HepG2 (cell line): ENCODE data around the gene MME. TPM values are rescaled to one million over a fixed set of nuclear protein-coding genes. Genes with fewer than 3 reads are reported as not detected.

ENCODE experiments used
- ATAC-seq: fragments of 200-7000 bp; cut with Tn5 transposase; 3 replicates; pipeline ENCODE4 v1.9.1; 2020; ENCODE audit warnings: mild to moderate bottlenecking, moderate library complexity
- BruUV-seq: library from RNA; stranded (reverse); fragments of 400-500 nt; replicated peaks from 2 replicates; lab custom pipeline; 2021; lab: Mats Ljungman, UMichigan
- CTCF ChIA-PET: fragments of 300-600 bp; formaldehyde crosslinking; extraction: SDS; loops from one replicate; lab custom pipeline; 2021; ENCODE audit warnings: low total read pairs, inconsistent platforms, low intra/inter-chr PET ratio; lab: Yijun Ruan, JAX
- POLR2A ChIA-PET: fragments of 350-600 bp; sonication (Branson Sonifier 250); formaldehyde crosslinking; loops from one replicate; lab custom pipeline; 2020; ENCODE audit warnings: antibody characterized with exemption, inconsistent platforms; lab: Yijun Ruan, JAX
- DNase-seq: peaks from one replicate; pipeline ENCODE4 v3.0.0-alpha.2; 2015; ENCODE audit warnings: low spot score
- FAIRE-seq: peaks from 3 replicates; lab custom pipeline; 2011; peaks lifted over from hg19 to GRCh38; lab: Jason Lieb, UNC
- H2AFZ ChIP-seq: one replicate; pipeline ENCODE4 v1.6.1; 2011; ENCODE audit warnings: low read length, inconsistent platforms
- H3K27ac ChIP-seq: fragments of 300-600 bp; 3 replicates; pipeline ENCODE4 v1.8.0; 2011; ENCODE audit warnings: mixed run types, mild to moderate bottlenecking, mixed read lengths, low read length, inconsistent platforms; ENCODE audit not compliant: insufficient read depth; ENCODE audit errors: extremely low read length
- H3K27me3 ChIP-seq, 2 experiments: fragments of 200-600 bp in 1 of 2; 2 replicates in 1 of 2; 3 replicates in 1 of 2; pipeline versions ENCODE4 v1.6.0 to v1.8.0; 2011; ENCODE audit warnings: low read length in 2 of 2, mild to moderate bottlenecking in 2 of 2, moderate library complexity in 2 of 2, inconsistent platforms in 1 of 2; ENCODE audit not compliant: insufficient read depth in 2 of 2, control insufficient read depth in 1 of 2
- H3K36me3 ChIP-seq, 2 experiments: fragments of 200-600 bp in 1 of 2; replicated peaks in 1 of 2; 2 replicates in 1 of 2; 3 replicates in 1 of 2; pipeline versions ENCODE4 v1.5.1 to v1.8.0; 2011; ENCODE audit warnings: low read length in 2 of 2, inconsistent platforms in 1 of 2; ENCODE audit not compliant: insufficient read depth in 2 of 2, control insufficient read depth in 1 of 2
- H3K4me1 ChIP-seq: 2 replicates; pipeline ENCODE4 v1.5.1; 2012; ENCODE audit warnings: low read length, inconsistent platforms; ENCODE audit not compliant: insufficient read depth
- H3K4me2 ChIP-seq: 2 replicates; pipeline ENCODE4 v1.6.0; 2011; ENCODE audit warnings: low read depth, low read length, inconsistent platforms
- H3K4me3 ChIP-seq, 3 experiments: fragments of 200-600 bp in 1 of 3; sonication (generic), shearing (Covaris generic) in 1 of 3; replicated peaks in 1 of 3; 2 replicates each; pipeline ENCODE4 v1.5.1; 2011 to 2016; ENCODE audit warnings: low read length in 3 of 3, inconsistent platforms in 2 of 3, low read depth in 2 of 3, mild to moderate bottlenecking in 2 of 3, control low read depth in 1 of 3, mixed read lengths in 1 of 3; ENCODE audit not compliant: insufficient read depth in 1 of 3
- H3K79me2 ChIP-seq: one replicate; pipeline ENCODE4 v1.6.1; 2011; ENCODE audit warnings: low read length, inconsistent platforms; ENCODE audit not compliant: insufficient read depth
- H3K9ac ChIP-seq: 2 replicates; pipeline ENCODE4 v1.6.0; 2011; ENCODE audit warnings: mild to moderate bottlenecking, low read depth, low read length, inconsistent platforms; ENCODE audit not compliant: insufficient read depth
- H3K9me3 ChIP-seq: 2 replicates; pipeline ENCODE4 v1.5.1; 2012; ENCODE audit warnings: mild to moderate bottlenecking, low read length
- H4K20me1 ChIP-seq: 2 replicates; pipeline ENCODE4 v1.6.0; 2011; ENCODE audit warnings: inconsistent platforms, mild to moderate bottlenecking, low read length, moderate library complexity; ENCODE audit not compliant: insufficient read depth
- CENPT ChIP-seq: sonication (generic); formaldehyde crosslinking; IDR thresholded peaks from 2 replicates; pipeline ENCODE4 v1.8.0; 2022; ENCODE audit warnings: low read depth, mild to moderate bottlenecking, moderate library complexity, missing genetic modification reagents
- DRAP1 ChIP-seq: IDR thresholded peaks from 2 replicates; pipeline ENCODE4 v1.6.1; 2016; ENCODE audit warnings: missing genetic modification reagents, missing compliant biosample characterization
- EHMT2 ChIP-seq: fragments of 200-600 bp; sonication (generic); IDR thresholded peaks from 2 replicates; pipeline ENCODE4 v1.7.0; 2017; ENCODE audit warnings: antibody characterized with exemption, low read depth, low read length, borderline replicate concordance
- EZH2 ChIP-seq: conservative IDR thresholded peaks from 2 replicates; pipeline ENCODE4 v1.6.1; 2012; ENCODE audit warnings: mild to moderate bottlenecking, low read depth, low read length, moderate library complexity
- GLMP ChIP-seq: sonication (generic); formaldehyde crosslinking; IDR thresholded peaks from 2 replicates; pipeline ENCODE4 v1.9.0; 2021; ENCODE audit warnings: missing genetic modification reagents, mild to moderate bottlenecking, borderline replicate concordance
- HCFC1 ChIP-seq: fragments of 150-350 bp; IDR thresholded peaks from 2 replicates; pipeline ENCODE4 v1.6.1; 2014; ENCODE audit warnings: low read depth, low read length
- HNRNPH1 ChIP-seq: fragments of 200-400 bp; formaldehyde crosslinking; optimal IDR thresholded peaks from 2 replicates; pipeline ENCODE3; 2017; ENCODE audit warnings: mild to moderate bottlenecking, low read depth, low read length
- HOXA5 ChIP-seq: sonication (generic); formaldehyde crosslinking; IDR thresholded peaks from 2 replicates; pipeline ENCODE4 v1.4.0; 2020; ENCODE audit warnings: missing genetic modification reagents
- RFXAP ChIP-seq: sonication (generic); formaldehyde crosslinking; IDR thresholded peaks from 2 replicates; pipeline ENCODE4 v1.4.0; 2020; ENCODE audit warnings: missing genetic modification reagents, borderline replicate concordance
- TEAD3 ChIP-seq: optimal IDR thresholded peaks from 2 replicates; pipeline ENCODE3; 2016; ENCODE audit warnings: borderline replicate concordance
- ZNF326 ChIP-seq: sonication (generic); formaldehyde crosslinking; IDR thresholded peaks from 2 replicates; pipeline ENCODE4 v1.4.0; 2020; ENCODE audit warnings: missing genetic modification reagents, borderline replicate concordance
- WGBS: methylation state at CpG from one replicate; pipeline ENCODE4 v1.1.6; 2017; ENCODE audit warnings: low lambda C conversion rate; 5-methylcytosine and 5-hydroxymethylcytosine counted together
- in situ Hi-C: cut with HindIII; loops from 2 replicates; pipeline ENCODE4 v1.10.0; 2017; ENCODE audit warnings: low pct_unique_long_range_greater_than_20kb; ENCODE audit not compliant: extremely low pct_ligation_motif_present
- intact Hi-C: fragments of 100-400 bp; cut with micrococcal nuclease; formaldehyde crosslinking; loops from one replicate; pipeline ENCODE4 v1.10.0; 2022; ENCODE audit not compliant: unreplicated experiment
- polyA plus RNA-seq, 8 experiments: library from polyadenylated mRNA; depleted of rRNA in 3 of 8; stranded (reverse) in 7 of 8; unstranded in 1 of 8; fragments of >200 nt; fragmentation: Illumina TruSeq in 4 of 8; extraction: Trizol in 4 of 8; gene quantifications; 2 replicates each; pipeline versions ENCODE4 v1.2.1 to v1.2.3, GENCODE V29; 2011 to 2016; ENCODE audit warnings: low read depth in 4 of 8, missing spikeins in 1 of 8, mixed read lengths in 1 of 8; ENCODE audit not compliant: insufficient read depth in 1 of 8
- total RNA-seq, 5 experiments: library from RNA; depleted of rRNA; stranded (reverse); fragments of >200 nt; fragmentation: Illumina TruSeq; extraction: Trizol; gene quantifications; 2 replicates each; pipeline ENCODE4 v1.2.3, GENCODE V29; 2016; ENCODE audit warnings: low read depth in 1 of 5
- TF ChIP-seq, protein P1 (sequence below): sonication (generic); formaldehyde crosslinking; IDR thresholded peaks from 2 replicates; pipeline ENCODE4 v1.5.0; 2020; ENCODE audit warnings: missing genetic modification reagents

Gene MME
- total and polyA plus RNA-seq, 2 of the 13 experiments (the other 11 are each of a cell fraction or from before 2014, with no cell fraction given) = not detected

- no peak for TF ChIP-seq DRAP1 (CRISPR knock-in tag)
- TF ChIP-seq EHMT2 = no peak
- Histone ChIP-seq H3K9ac (no peak overlapping the region), H2AFZ (no peak overlapping the region), H3K9me3 (no peaks in the 10 kb centered on the region), H3K79me2 (no peaks in the 10 kb centered on the region), H3K4me2 (no peak overlapping the region), H3K4me1 (no peaks in the 10 kb centered on the region), H3K4me3 (no peak overlapping the region), H4K20me1 (no peaks in the 10 kb centered on the region), H3K27ac (no peak overlapping the region), H3K36me3 (no peaks in the 10 kb centered on the region), H3K27me3 (no peaks in the 10 kb centered on the region)
- intact Hi-C loops = no loop called here
- FAIRE-seq (no peak), DNase-seq (no peak), ATAC-seq (no peak)
- no TSS peak for BruUV-seq
- CTCF ChIA-PET = no interaction called here
- POLR2A ChIA-PET = no interaction called here
- in situ Hi-C loops = no loop called here
- WGBS = 26% methylated on average over 2 of the region's 2 CpGs
Measured at GRCh38 chr3:155193868-155194267, 113.7 kb downstream of the MME start.

DNA sequence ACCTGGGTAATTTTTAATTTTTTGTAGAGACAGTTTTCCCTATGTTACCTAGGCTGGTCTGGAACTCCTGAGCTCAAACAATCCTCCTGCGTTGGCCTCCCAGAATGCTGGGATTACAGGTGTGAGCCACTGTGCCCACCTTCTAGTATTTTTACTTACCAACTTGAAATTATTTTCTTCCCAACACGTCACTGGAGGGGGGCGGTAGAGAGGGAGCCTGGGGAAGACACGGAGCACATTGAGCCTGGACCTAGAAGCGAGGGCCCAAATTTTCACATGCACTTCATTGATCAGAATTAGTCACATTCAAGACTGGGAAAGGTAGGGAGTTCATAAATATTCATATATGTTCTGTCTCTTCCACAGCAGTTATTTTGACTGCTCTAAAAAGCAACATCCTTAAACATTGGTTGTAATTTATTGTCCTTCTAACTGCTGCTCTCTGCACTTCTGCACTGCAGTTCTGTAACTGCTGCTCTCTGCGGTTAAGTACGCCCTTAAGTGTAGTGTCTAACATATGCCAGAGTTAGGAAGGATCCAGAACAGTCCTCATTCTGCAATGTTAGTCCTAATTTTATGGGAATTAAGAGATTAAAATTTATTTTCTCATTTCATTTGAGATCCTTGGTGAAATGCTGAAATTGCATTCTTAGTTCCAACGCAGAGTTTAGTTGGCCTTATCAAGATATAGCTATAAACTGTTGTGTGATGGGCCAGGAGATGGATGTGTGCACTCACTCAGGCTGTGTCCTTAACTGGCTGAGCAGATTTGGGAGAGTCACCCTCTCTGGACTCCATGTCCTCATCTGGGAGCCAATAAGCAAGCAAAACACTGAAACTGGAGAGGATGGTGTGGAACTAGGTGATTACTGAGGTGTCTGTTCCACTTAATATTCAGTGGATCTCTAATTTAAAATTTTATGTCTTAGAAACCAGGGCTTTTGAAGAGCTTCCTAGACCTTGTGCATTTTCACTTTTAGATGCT is 115.1 kb downstream of the MME start:
- Histone ChIP-seq H4K20me1 (no peaks in the 10 kb centered on the region), H3K79me2 (no peaks in the 10 kb centered on the region), H3K27me3 (no peaks in the 10 kb centered on the region), H3K9me3 (no peaks in the 10 kb centered on the region), H3K4me2 (no peak overlapping the region), H2AFZ (no peak overlapping the region), H3K4me3 (no peak overlapping the region), H3K36me3 (no peaks in the 10 kb centered on the region), H3K4me1 (no peaks in the 10 kb centered on the region), H3K27ac (no peak overlapping the region), H3K9ac (no peak overlapping the region)
- 38% methylated on average over 8 of the region's 8 CpGs for WGBS
- DNase-seq (no peak), FAIRE-seq (no peak), ATAC-seq (no peak)
- no TSS peak for BruUV-seq
- CTCF ChIA-PET = no interaction called here
- in situ Hi-C loops (no loop called here), intact Hi-C loops (no loop called here)
- POLR2A ChIA-PET = no interaction called here
- TF ChIP-seq HNRNPH1 = no peak
- no peak for TF ChIP-seq GLMP
- TF ChIP-seq HCFC1 = no peak
- no peak for TF ChIP-seq ZNF326 (CRISPR knock-in tag)
- no peak for TF ChIP-seq RFXAP
- no peak for TF ChIP-seq TEAD3 (CRISPR knock-in tag)
- TF ChIP-seq HOXA5 (CRISPR knock-in tag) = no peak
- TF ChIP-seq, protein P1, sequence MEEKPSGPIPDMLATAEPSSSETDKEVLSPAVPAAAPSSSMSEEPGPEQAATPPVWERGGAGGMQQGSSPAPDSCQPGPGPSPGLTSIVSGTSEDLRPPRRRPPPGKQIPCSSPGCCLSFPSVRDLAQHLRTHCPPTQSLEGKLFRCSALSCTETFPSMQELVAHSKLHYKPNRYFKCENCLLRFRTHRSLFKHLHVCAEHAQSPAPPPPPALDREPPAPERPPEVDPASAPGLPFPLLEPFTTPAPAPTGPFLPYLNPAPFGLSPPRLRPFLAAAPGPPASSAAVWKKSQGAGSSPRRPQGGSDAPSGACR (CRISPR knock-in tag) = no peak
- TF ChIP-seq EZH2 = no peak
- TF ChIP-seq CENPT (CRISPR knock-in tag) = no peak
